ENCODE measurements around the gene OSBPL10.
"Not testable (repeated sequence)": the region's sequence is repeated elsewhere in the genome, so short reads cannot be mapped to it uniquely, and the experiment has no call there.

Gene OSBPL10

GRCh38 chr3:31804251-31805051 lies 176.6 kb downstream of the OSBPL10 start:
- DNase-seq, result no peak

DNA sequence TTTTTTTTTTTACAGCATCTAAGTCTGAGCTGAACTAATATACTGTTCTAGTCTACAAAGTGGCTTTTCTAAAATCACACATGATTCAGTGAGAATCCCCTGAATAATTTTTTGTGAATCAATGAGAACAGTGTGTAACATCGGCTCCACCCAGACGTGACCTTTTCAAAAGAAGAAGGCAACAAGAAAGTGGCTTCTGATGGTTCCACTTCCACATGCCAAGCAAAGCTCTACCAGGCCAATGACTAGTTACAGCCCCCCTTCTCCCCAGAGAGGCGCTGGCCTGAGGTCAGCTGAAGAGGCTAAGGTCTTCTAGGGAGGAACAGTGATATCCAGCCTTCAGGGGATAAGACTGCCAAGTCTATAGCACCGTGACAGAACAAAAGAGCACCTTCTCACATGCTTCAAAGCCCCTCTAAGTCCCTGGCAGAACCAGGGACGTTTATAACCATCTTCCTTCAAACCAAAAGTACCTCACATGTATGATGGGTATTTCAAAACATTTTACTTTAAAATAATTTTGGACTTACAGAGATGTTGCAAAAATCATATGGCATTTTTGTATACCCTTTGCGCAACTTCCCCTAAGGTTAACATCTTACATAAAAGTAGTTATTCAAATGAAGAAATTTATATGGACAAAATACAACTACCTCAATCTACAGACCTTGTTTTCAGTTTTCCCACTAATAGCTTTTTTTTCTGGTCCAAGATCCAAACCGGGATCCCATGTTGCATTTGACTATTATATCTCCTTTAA lies 177.9 kb downstream of the OSBPL10 start:
- no peak for DNase-seq

GRCh38 chr3:31800436-31800835 lies 180.6 kb downstream of the OSBPL10 start:
- DNase-seq, result no peak

DNA sequence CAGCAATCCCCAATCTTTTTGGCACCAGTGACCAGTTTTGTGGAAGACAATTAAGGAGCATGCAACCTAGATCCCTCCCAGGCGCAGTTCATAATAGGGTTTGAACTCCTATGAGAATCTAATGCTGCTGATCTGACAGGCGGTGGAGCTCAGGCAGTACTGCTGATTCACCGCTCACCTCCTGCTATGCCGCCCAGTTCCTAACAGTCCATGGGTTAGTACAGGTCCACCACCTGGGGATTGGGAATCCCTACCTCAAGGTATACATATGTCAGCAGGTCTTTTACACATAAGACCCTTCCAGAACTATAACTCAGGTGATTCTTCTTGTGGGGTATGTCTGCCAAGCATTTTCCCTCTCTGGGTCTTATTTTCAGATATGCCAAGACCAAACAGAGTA lies 182.2 kb downstream of the OSBPL10 start:
- DNase-seq, result no peak

- no peak for DNase-seq
Observed at GRCh38 chr3:31793821-31794220, 187.2 kb downstream of the OSBPL10 start.

DNA sequence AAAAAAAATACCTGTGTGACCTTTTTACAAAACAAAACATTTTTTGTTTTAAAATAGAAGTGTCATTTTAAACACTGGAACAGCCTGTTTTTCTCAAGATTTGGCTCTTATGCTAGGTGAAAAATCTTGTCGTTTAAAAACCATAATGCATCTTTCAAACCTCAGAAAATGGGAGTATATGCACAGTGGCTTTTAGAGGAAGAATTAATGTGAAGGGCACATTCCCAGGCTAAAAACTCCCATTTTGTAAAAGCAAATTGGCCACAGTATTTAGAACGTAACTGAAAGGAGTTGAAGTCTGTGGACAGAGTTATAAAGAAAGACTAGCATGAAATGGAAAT lies 190.0 kb downstream of the OSBPL10 start:
- DNase-seq, result no peak

- DNase-seq, result no peak
Observed at GRCh38 chr3:31790193-31791089, 190.6 kb downstream of the OSBPL10 start.

DNA sequence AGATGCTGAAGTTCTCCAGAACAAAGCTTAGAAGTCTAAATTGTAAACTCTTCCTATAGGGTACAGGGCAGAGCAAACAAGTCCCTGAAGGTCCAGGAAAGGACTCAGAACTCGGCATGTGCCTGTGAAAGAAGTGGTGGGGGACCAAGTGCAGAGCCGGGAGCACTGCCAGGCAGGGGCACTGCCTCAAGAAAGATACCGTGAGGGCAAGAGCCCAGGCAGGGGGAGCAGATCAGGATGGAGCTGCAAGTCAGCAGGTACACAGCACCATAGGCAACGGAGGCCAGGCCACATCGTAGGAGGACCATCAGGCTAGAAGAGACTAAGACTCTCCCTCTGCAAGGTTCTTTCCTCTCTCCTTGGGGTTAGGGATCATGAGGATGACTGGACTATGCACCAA lies 191.6 kb downstream of the OSBPL10 start:
- no peak for DNase-seq

DNA sequence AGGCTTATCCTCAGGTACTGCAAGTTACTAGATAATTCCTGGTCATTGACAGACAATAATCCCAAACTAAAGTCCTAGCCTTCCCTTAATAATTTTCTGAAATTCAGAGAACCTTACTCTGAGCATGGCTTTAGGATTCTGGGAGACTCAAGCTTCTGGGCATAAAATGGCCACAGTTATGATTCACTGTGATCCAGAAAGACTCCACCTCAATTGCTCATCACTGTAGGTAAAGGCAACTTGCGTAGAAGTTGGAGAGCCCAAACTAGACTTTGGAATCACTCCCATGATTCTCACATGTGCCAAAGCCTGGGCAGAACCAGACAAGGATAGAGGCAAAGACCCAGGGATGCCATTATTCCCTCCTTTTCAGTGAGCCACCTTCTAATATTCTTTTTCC lies 195.3 kb downstream of the OSBPL10 start:
- DNase-seq, result no peak

- DNase-seq, result no peak
Observed at GRCh38 chr3:31785286-31785685, 195.8 kb downstream of the OSBPL10 start.

DNA sequence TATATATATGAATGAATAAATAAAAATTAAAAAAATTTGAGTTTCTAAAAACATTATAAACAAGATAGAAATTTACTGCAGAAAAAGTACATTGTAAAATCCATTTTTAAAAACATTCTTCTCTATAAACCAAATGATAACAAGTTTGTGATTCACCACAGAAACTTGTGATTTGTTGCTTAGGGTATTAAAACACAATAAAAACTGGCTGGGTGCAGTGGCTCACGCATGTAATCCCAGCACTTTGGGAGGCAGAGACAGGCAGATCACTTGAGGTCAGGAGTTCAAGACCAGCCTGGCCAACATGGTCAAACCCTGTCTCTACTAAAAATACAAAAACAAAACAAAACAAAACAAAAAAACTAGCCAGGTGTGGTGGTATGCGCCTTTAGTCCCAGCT lies 197.2 kb downstream of the OSBPL10 start:
- peak; percentile 7 for DNase-seq

DNA sequence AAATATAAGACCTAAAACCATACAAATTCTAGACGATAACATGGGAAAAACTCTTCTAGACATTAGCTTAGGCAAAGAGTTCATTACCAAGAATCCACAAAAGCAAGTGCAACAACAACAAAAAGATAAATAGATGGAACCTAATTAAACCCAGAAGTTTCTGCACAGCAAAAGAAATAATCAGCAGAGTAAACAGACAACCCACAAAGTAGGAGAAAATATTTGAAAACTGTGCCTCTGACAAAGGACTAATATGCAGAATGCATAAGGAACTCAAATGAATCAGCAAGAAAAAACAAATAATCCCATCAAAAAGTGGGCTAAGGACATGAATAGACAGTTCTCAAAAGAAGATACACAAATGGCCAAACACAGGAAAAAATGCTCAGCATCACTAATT lies 198.8 kb downstream of the OSBPL10 start:
- not testable (repeated sequence) for DNase-seq

- no peak for DNase-seq
Observed at GRCh38 chr3:31779514-31779913, 201.5 kb downstream of the OSBPL10 start.

DNA sequence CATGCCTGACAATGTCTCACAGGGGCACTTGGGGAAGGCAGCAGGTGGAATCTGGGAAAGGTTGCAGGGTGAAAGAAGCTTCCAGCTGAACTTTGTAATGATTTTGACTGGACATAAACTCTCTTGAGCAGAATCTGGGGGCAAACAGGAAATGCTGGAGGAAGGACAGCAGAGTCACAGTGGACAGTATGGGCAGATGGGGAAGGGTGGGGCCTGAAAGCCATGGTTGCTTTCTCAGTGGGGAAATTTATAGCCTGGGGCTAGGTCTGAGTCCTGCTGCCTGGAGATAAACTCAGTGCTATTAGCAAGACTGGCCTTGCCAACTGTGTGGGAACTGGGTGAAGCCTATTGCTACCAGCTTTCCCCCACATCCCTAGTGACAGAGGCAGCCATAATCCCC lies 203.2 kb downstream of the OSBPL10 start:
- DNase-seq, result no peak

- DNase-seq, result peak; percentile 25
Observed at GRCh38 chr3:31777092-31777491, 204.0 kb downstream of the OSBPL10 start.

- DNase-seq, result no peak
Observed at GRCh38 chr3:31776016-31776415, 205.0 kb downstream of the OSBPL10 start.

- no peak for DNase-seq
Observed at GRCh38 chr3:31775383-31775782, 205.7 kb downstream of the OSBPL10 start.

- no peak for DNase-seq
Observed at GRCh38 chr3:31772758-31773473, 208.1 kb downstream of the OSBPL10 start.

- DNase-seq, result no peak
Observed at GRCh38 chr3:31772272-31772671, 208.8 kb downstream of the OSBPL10 start.

- DNase-seq, result no peak
Observed at GRCh38 chr3:31770822-31771326, 210.2 kb downstream of the OSBPL10 start.

GRCh38 chr3:31768479-31769125 lies 212.5 kb downstream of the OSBPL10 start:
- DNase-seq, result peak; percentile 19

DNA sequence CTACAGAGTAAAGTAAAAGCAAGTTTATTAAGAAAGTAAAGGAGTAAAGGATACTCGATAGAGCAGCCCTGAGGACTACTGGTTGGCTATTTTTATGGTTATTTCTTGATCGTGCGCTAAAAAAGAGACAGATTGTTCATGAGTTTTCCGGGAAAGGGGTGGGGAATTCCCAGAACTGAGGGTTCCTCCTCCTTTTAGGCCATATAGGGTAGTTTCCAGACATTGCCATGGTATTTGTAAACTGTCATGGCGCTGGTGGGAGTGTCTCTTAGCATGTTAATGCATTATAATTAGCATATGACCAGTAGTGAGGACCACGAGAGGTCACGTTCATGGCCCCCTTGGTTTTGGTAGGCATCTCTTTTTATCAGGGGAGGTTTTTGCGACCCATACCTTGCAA lies 213.1 kb downstream of the OSBPL10 start:
- DNase-seq, result no peak

All from kidney glomerular epithelial cell (primary cell).